Ascending aorta (tissue), 2 donors: ENCODE data around the gene CDC20. TPM values are rescaled to one million over a fixed set of nuclear protein-coding genes. Genes with fewer than 3 reads are reported as not detected.
A peak's percentile ranks its signal among the peaks of the same experiment; 100 is the strongest.

Experiments used
- DNase-seq, 2 donors: peaks; one replicate each; pipeline ENCODE4 v3.0.0-alpha.2; 2019; ENCODE audit warnings: low spot score in 2 of 2
- H3K27ac ChIP-seq, 2 donors: fragments of 200-600 bp; sonication (generic); one replicate each; pipeline ENCODE4 v1.5.1; 2016 to 2017; ENCODE audit warnings: mild to moderate bottlenecking in 1 of 2
- H3K27me3 ChIP-seq: fragments of 200-600 bp; sonication (generic); one replicate; pipeline ENCODE4 v1.5.1; 2017
- H3K36me3 ChIP-seq, 2 donors: fragments of 200-600 bp; sonication (generic); one replicate each; pipeline ENCODE4 v1.5.1; 2016
- H3K4me1 ChIP-seq, 2 donors: fragments of 200-600 bp; sonication (generic); one replicate each; pipeline ENCODE4 v1.5.1; 2016 to 2017; ENCODE audit warnings: mild to moderate bottlenecking in 1 of 2
- H3K4me3 ChIP-seq, 2 donors: fragments of 200-600 bp; sonication (generic); one replicate each; pipeline ENCODE4 v1.5.1; 2016 to 2017; ENCODE audit warnings: mild to moderate bottlenecking in 1 of 2
- H3K9me3 ChIP-seq, 2 donors: fragments of 200-600 bp; sonication (generic); one replicate each; pipeline ENCODE4 v1.5.1; 2016
- CTCF ChIP-seq, 3 experiments: fragments of 200-600 bp in 2 of 3; fragments of 450-650 bp in 1 of 3; sonication (generic) in 2 of 3; IDR thresholded peaks; one replicate each; pipeline ENCODE4 v1.5.1; 2016 to 2019; ENCODE audit warnings: antibody characterized with exemption in 3 of 3, mild to moderate bottlenecking in 1 of 3, moderate library complexity in 1 of 3
- intact Hi-C: fragments of 100-400 bp; cut with DNase I; formaldehyde crosslinking; loops from one replicate; pipeline ENCODE4 v1.15.1; 2023
- total RNA-seq: library from RNA; depleted of rRNA; stranded (reverse); fragments of >200 nt; gene quantifications from one replicate; pipeline ENCODE4 v1.1.0, GENCODE V29; 2016

Gene CDC20
- total RNA-seq, 1 donor from 2014 or later, result not detected

- H3K4me1 ChIP-seq, result peaks cover 0 to 2% of the 10 kb centered on the region in 2 donors
- no peak overlapping the region for H3K27ac ChIP-seq
- H3K4me3 ChIP-seq, result no peak overlapping the region
- no peaks in the 10 kb centered on the region for H3K36me3 ChIP-seq
- DNase-seq, result no peak
- intact Hi-C loops, result loop anchor here (10.0 kb wide), 2 partner anchors 418 to 508 kb away; partner anchors contain the start of gene ZNF691
- H3K9me3 ChIP-seq, result no peaks in the 10 kb centered on the region
- H3K27me3 ChIP-seq, result no peaks in the 10 kb centered on the region
- TF ChIP-seq CTCF (IDR thresholded peaks at IDR 0.05), result no peak
These were observed 5.9 kb upstream of the CDC20 start for GRCh38 chr1:43352881-43353280.

GRCh38 chr1:43354471-43354870 lies 4.3 kb upstream of the CDC20 start:
- no peak overlapping the region for H3K4me3 ChIP-seq
- no peak for TF ChIP-seq CTCF (IDR thresholded peaks at IDR 0.05)
- no peak overlapping the region for H3K27ac ChIP-seq
- H3K36me3 ChIP-seq, result no peaks in the 10 kb centered on the region
- DNase-seq, result no peak
- H3K9me3 ChIP-seq, result no peaks in the 10 kb centered on the region
- peaks cover 6 to 7% of the 10 kb centered on the region in 2 donors for H3K4me1 ChIP-seq
- H3K27me3 ChIP-seq, result no peaks in the 10 kb centered on the region
- intact Hi-C loops, result loop anchor here (10.0 kb wide), 2 partner anchors 420 to 510 kb away; partner anchors contain the start of gene ZNF691

GRCh38 chr1:43354936-43355335 lies 3.8 kb upstream of the CDC20 start:
- DNase-seq, result no peak
- Histone ChIP-seq H3K36me3 (no peaks in the 10 kb centered on the region), H3K9me3 (no peaks in the 10 kb centered on the region), H3K4me1 (peaks cover 6 to 7% of the 10 kb centered on the region in 2 donors), H3K27ac (no peak overlapping the region), H3K27me3 (no peaks in the 10 kb centered on the region), H3K4me3 (no peak overlapping the region)
- intact Hi-C loops, result loop anchor here (5.0 to 10.0 kb wide), 5 partner anchors 97 to 673 kb away; partner anchors contain the start of genes HYI, PTPRF, YBX1 and ZNF691
- no peak for TF ChIP-seq CTCF (IDR thresholded peaks at IDR 0.05)

- no peak for DNase-seq
- H3K36me3 ChIP-seq, result peaks cover 5 to 9% of the 10 kb centered on the region in 2 donors
- peaks cover 6 to 7% of the 10 kb centered on the region in 2 donors for H3K4me1 ChIP-seq
- no peak overlapping the region for H3K27ac ChIP-seq
- no peaks in the 10 kb centered on the region for H3K9me3 ChIP-seq
- no peak for TF ChIP-seq CTCF (IDR thresholded peaks at IDR 0.05)
- intact Hi-C loops, result loop anchor here (5.0 to 10.0 kb wide), 5 partner anchors 95 to 675 kb away; partner anchors contain the start of genes HYI, PTPRF, YBX1 and ZNF691
- H3K27me3 ChIP-seq, result no peaks in the 10 kb centered on the region
- no peak overlapping the region for H3K4me3 ChIP-seq
These were observed 1.5 kb upstream of the CDC20 start for GRCh38 chr1:43357251-43357650.

- intact Hi-C loops, result loop anchor here (1.0 to 10.0 kb wide), 8 partner anchors 9 to 676 kb away; partner anchors contain the start of genes ELOVL1, HYI, MED8 and PTPRF
- H3K4me3 ChIP-seq, result peak overlapping the region; percentile 63 to 67
- DNase-seq, result no peak
- peaks cover 6 to 7% of the 10 kb centered on the region in 2 donors for H3K4me1 ChIP-seq
- H3K36me3 ChIP-seq, result peaks cover 13 to 19% of the 10 kb centered on the region in 2 donors
- peak overlapping the region; percentile 84 to 86 for H3K27ac ChIP-seq
- H3K27me3 ChIP-seq, result no peaks in the 10 kb centered on the region
- no peak for TF ChIP-seq CTCF (IDR thresholded peaks at IDR 0.05)
- no peaks in the 10 kb centered on the region for H3K9me3 ChIP-seq
These were observed 548 bp upstream of the CDC20 start for GRCh38 chr1:43358121-43358745.
